Measurements from ENCODE around the gene LRRK2.

Gene LRRK2

DNA sequence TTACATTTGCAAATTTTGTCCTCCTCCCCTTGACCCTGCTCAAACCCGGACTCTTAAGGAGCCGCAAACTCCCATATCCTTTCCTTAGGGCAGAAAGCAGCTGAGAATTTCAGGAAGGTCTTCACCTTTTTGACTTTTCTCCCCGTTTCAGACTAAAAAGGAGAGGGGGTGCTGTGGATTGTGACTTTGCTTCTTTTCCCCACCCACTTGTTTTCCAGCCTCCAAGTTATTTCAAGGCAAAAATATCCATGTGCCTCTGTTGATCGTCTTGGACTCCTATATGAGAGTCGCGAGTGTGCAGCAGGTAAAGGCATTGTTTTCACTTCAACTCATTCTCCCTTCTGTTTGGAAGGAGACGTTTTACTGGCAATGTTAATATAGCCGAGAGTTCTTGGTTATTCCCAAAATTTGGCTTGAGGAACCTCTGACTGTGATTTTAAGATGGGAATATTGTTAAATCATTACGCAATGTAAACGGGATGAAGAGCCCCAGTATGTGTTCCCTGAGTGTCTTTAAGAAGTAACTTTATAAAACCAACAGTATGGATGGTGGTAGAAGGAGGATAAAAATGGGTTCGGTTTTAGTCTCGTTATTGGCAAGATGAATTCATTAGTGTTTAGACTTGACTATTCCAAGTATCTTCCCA lies 663 bp downstream of the LRRK2 start:
- Mint-ChIP-seq H3K4me3 (peak overlapping the region; percentile 42 to 60), H3K36me3 (ENCODE audit: insufficient read depth) (no peaks in the 10 kb centered on the region), H3K9me3 (peaks cover 0 to 2% of the 10 kb centered on the region in 2 donors), H3K4me1 (ENCODE audit: low read depth in 2 of 2) (peaks cover 4% of the 10 kb centered on the region in 2 donors), H3K27ac (no peak overlapping the region), H3K27me3 (peaks cover 17 to 35% of the 10 kb centered on the region in 2 donors)
- DNase-seq, result no peak
- no peak for ATAC-seq (replicated peaks)

DNA sequence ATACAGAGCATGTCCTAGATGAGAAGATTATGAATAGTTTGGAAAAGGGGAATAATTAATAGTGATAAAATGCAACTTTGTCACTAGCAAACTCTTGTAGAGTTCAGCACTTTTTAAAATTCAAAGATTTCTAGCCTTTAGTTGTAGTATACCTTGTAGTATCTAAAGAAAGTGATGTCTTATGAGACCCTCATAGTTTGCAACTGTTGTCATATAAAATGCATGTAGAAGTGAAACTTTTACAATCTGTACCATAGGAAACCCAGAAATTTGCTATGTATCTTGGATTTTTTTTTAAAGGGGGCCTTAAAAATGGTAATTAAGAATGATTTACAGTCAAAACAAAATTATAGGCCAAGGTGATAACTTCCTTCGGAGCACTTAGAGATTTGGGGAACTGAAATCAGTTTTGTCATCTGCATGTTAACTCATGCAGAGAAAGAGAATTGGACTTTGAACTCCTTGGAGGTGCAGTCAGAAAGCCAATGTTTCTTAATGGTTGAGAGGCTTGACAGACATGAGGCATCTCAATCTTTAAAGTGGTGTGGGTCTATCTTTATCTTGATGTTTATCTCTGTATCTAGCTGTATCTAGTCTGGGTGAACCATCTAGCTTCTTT lies 1.3 kb downstream of the LRRK2 start:
- H3K36me3 Mint-ChIP-seq (ENCODE audit: insufficient read depth), result no peaks in the 10 kb centered on the region
- no peak overlapping the region for H3K4me3 Mint-ChIP-seq
- peaks cover 17 to 35% of the 10 kb centered on the region in 2 donors for H3K27me3 Mint-ChIP-seq

DNA sequence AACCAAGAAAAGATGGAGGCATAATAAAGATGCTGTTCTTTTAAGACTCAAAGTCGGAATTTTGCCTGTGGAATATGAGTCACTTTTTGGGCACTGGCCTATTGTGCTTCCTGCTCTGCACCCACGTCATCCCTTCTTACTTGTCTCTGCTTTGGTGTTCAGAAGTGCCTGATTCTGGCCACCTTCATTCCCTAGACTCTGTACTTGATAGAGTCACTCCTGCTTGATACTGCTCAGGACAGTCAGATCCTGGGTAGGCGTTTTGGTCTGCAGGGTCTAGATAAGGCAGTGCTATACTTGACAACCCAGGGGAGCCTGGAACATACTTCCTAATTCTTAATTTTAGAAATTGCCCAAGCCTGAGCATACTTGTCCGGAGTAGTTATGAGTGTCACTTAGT lies 1.9 kb downstream of the LRRK2 start:
- H3K4me3 Mint-ChIP-seq, result no peak overlapping the region

More for the DNA sequence above, 1.3 kb downstream of the LRRK2 start:
- peaks cover 4% of the 10 kb centered on the region in 2 donors for H3K4me1 Mint-ChIP-seq (ENCODE audit: low read depth in 2 of 2)
- H3K27ac Mint-ChIP-seq, result no peak overlapping the region
- DNase-seq, result no peak
- peaks cover 0 to 2% of the 10 kb centered on the region in 2 donors for H3K9me3 Mint-ChIP-seq
- ATAC-seq (replicated peaks), result no peak

DNA sequence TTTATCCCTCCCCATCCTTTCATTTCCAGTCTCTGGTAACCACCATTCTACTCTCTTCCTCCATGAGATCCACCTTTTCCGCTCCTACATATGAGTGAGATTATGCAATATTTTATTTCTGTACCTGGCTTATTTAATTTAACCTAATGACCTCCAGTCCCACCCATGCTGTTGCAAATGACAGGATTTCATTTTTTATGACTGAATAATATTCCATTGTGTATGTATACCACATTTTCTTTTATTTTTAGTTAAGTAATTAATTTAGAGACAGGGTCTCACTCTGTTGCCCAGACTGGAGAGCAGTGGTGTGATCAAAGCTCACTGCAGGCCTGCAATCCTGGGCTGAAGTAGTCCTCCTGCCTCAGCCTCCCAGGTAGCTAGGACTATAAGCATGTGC lies 2.6 kb downstream of the LRRK2 start:
- peaks cover 17 to 35% of the 10 kb centered on the region in 2 donors for H3K27me3 Mint-ChIP-seq

More for the DNA sequence above, 1.9 kb downstream of the LRRK2 start:
- no peak for ATAC-seq (replicated peaks)
- no peaks in the 10 kb centered on the region for H3K36me3 Mint-ChIP-seq (ENCODE audit: insufficient read depth)
- peaks cover 17 to 35% of the 10 kb centered on the region in 2 donors for H3K27me3 Mint-ChIP-seq
- H3K9me3 Mint-ChIP-seq, result peaks cover 0 to 2% of the 10 kb centered on the region in 2 donors
- H3K4me1 Mint-ChIP-seq (ENCODE audit: low read depth in 2 of 2), result peaks cover 4% of the 10 kb centered on the region in 2 donors
- H3K27ac Mint-ChIP-seq, result no peak overlapping the region
- DNase-seq, result no peak

DNA sequence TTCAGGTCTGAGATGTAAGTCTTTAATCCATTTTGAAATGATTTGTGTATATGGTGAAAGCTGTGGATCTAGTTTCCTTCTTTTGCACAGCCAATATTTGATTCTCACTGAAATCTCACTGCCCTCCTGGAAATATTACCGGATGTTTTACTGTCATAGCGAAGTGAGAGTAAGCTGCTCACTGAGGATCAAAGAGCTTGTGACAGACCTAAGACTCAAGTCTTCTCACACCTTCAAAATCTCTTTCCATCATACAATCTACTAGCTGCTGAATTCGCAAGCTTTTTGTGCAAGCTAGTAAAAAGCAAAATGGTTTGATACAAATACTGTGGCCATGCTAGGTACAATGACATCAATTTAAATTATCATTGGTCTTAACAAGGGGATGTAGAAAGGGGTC lies 3.9 kb downstream of the LRRK2 start:
- ATAC-seq (replicated peaks) (no peak), DNase-seq (no peak)
- no peaks in the 10 kb centered on the region for H3K36me3 Mint-ChIP-seq (ENCODE audit: insufficient read depth)
- peaks cover 4% of the 10 kb centered on the region in 2 donors for H3K4me1 Mint-ChIP-seq (ENCODE audit: low read depth in 2 of 2)
- H3K9me3 Mint-ChIP-seq, result peaks cover 0 to 2% of the 10 kb centered on the region in 2 donors
- no peak overlapping the region for H3K4me3 Mint-ChIP-seq
- no peak overlapping the region for H3K27ac Mint-ChIP-seq
- peaks cover 16 to 22% of the 10 kb centered on the region in 2 donors for H3K27me3 Mint-ChIP-seq

More for the DNA sequence above, 2.6 kb downstream of the LRRK2 start:
- no peak overlapping the region for H3K4me3 Mint-ChIP-seq
- H3K9me3 Mint-ChIP-seq, result peaks cover 0 to 2% of the 10 kb centered on the region in 2 donors
- H3K4me1 Mint-ChIP-seq (ENCODE audit: low read depth in 2 of 2), result peaks cover 4% of the 10 kb centered on the region in 2 donors
- no peak overlapping the region for H3K27ac Mint-ChIP-seq
- no peaks in the 10 kb centered on the region for H3K36me3 Mint-ChIP-seq (ENCODE audit: insufficient read depth)
- ATAC-seq (replicated peaks) (no peak), DNase-seq (no peak)

DNA sequence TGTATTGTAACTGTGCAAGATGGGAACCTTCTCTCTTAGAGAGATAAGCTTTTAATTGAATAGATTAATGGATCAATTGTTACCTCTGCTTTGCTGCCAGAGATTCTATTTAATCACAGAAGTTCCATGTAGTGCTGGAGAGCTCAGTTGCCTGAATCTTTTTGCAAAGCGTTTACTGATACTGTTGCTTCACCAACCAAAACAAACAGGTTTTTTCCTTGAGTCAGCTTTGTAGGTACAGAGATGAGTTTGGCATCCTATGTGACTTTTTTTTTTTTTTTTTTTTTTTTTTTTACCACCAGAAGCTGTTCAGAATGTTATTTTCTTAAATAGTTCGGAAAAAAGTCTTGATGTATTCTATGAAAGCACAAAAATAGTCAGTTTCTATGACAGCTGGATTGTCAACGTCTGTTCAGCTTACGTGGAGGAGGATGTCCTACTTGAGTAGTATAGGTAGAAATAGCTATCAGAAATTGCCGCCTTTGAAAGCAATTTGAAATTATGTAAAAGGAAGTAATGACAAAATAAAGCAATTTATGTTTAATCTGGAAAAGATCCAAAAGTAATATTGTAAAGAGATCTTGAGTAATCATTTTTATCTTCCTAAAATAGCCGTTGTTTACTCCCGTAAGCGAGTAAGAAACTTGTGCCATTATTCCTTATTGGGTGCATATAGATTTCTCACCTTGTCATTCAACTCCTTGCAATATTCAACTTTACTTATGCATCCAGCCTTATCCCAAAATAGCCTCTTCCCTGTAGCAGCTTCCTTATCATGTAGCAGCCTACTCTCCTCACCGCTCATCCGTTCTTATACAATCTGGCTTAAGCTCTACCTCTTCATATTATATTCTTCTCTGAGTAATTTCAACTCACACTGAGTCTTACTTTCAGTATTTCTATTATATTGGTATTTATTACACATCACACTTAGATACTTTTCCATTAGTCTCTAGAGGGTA lies 5.2 kb downstream of the LRRK2 start:
- no peak overlapping the region for H3K4me3 Mint-ChIP-seq
- H3K27me3 Mint-ChIP-seq, result peaks cover 11 to 17% of the 10 kb centered on the region in 2 donors
- no peak overlapping the region for H3K27ac Mint-ChIP-seq
- DNase-seq (no peak), ATAC-seq (replicated peaks) (no peak)
- peaks cover 0 to 2% of the 10 kb centered on the region in 2 donors for H3K9me3 Mint-ChIP-seq
- no peaks in the 10 kb centered on the region for H3K36me3 Mint-ChIP-seq (ENCODE audit: insufficient read depth)
- H3K4me1 Mint-ChIP-seq (ENCODE audit: low read depth in 2 of 2), result peaks cover 4% of the 10 kb centered on the region in 2 donors

DNA sequence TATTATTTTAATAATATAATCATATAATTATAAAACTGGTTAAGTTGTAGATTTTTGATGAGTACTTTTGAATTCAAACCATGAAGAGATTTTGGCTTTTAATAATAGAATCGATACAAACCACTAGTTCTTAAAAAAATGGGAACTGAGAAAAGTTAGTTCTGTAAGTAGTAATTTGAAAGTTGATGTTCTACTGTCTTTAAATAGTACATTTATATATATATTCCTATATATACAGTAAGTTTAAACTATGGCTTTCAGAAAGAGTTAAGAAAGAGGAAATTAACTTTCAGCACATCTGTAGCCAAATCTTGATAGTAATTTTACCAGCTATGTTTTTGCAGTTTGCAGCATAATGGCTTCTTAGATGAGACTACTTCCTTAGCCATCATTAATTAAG lies 7.8 kb downstream of the LRRK2 start:
- no peak for ATAC-seq (replicated peaks)
- H3K27ac Mint-ChIP-seq, result no peak overlapping the region
- H3K36me3 Mint-ChIP-seq (ENCODE audit: insufficient read depth), result no peaks in the 10 kb centered on the region
- no peaks in the 10 kb centered on the region for H3K9me3 Mint-ChIP-seq
- no peaks in the 10 kb centered on the region for H3K27me3 Mint-ChIP-seq
- H3K4me1 Mint-ChIP-seq (ENCODE audit: low read depth in 2 of 2), result no peaks in the 10 kb centered on the region
- no peak for DNase-seq
- H3K4me3 Mint-ChIP-seq, result no peak overlapping the region

DNA sequence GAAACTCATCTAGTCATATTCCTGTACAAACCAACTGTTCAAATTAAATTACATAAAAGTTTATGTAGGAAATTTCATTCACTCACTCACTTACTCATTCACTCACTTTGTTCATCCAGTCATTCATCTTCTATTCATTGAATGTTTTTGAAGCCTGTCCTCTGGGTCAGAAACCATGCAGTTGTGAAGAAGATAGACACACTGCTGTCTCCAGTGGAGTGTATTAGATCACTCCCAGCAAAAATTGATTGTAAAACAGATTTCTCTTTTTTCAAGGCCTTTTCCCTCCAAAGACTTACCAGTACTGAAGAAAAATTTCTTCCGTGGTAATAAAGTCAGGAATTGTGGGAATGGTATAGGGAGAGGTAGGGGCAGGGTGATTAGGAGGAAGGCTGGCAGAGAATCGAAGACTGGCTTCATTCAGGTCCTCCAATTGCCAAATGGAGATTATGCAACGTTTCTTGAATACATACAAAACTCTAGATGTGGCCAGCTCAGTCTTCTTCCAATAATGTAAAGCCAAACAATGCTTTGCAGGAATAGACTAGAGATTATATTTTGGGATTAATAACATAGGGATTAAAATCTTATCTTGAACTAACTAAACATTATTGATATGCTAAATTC lies 9.1 kb downstream of the LRRK2 start:
- Mint-ChIP-seq H3K4me3 (no peak overlapping the region), H3K9me3 (no peaks in the 10 kb centered on the region), H3K4me1 (ENCODE audit: low read depth in 2 of 2) (no peaks in the 10 kb centered on the region), H3K27me3 (no peaks in the 10 kb centered on the region), H3K27ac (no peak overlapping the region), H3K36me3 (ENCODE audit: insufficient read depth) (no peaks in the 10 kb centered on the region)
- DNase-seq (no peak), ATAC-seq (replicated peaks) (no peak)

DNA sequence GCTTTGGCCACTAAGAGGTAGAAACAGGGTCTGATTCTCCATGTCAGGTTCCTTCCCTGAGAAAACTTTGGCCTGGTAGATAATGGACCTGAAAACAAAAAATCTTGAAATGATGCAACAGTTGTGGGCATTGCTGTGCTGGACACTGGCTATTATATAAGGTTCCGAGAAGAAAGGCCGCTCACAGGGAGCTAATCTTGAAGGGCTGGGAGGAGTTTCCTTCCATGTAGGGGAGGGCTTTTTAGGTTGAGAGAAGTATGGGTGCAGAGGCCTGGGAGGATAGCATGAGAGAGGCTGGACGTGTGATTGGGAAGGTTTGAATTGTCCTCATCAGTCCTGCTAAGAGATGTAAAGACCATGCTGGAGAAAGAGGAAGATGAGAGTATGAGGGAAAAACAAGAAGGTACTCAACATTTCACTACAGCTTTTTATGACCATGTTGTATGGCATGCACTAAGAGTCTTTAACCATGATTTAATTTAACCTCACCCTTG lies 11.6 kb downstream of the LRRK2 start:
- Mint-ChIP-seq H3K36me3 (ENCODE audit: insufficient read depth) (no peaks in the 10 kb centered on the region), H3K27ac (no peak overlapping the region), H3K27me3 (no peaks in the 10 kb centered on the region), H3K4me1 (ENCODE audit: low read depth in 2 of 2) (no peaks in the 10 kb centered on the region), H3K4me3 (no peak overlapping the region), H3K9me3 (no peaks in the 10 kb centered on the region)
- DNase-seq, result no peak
- no peak for ATAC-seq (replicated peaks)

DNA sequence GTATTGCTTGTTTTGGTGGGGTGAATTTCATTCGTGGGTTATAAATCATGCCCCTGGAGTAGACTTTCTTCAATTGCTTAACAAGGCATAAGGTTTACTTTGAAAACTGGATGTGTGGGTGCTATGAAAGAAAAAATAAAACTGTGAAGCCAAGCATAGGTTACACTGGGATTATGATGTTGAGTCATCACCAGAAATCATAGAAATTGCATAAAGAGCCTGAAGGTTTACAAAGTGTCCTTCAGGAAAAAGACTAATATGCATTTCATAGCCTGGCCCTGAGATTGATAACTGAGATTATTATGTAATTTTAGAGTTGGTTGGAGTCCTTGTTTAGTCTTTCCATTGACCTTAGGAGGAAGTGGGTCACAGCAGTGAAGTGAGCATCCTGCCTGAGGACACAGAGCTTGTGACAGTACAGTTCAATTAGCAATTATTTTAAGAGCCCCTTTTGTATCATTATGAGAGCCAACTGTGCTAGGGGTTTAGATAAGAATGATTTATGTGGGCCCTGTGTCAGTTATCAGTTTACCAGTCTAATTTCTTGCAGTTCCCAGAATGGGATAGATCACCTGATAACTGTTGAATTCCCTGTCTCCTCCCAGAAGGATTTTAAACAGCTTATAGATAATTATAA lies 13.6 kb downstream of the LRRK2 start:
- ATAC-seq (replicated peaks) (no peak), DNase-seq (no peak)
- Mint-ChIP-seq H3K9me3 (no peaks in the 10 kb centered on the region), H3K4me3 (no peak overlapping the region), H3K27me3 (no peaks in the 10 kb centered on the region), H3K27ac (no peak overlapping the region), H3K36me3 (ENCODE audit: insufficient read depth) (no peaks in the 10 kb centered on the region), H3K4me1 (ENCODE audit: low read depth in 2 of 2) (peaks cover 0 to 3% of the 10 kb centered on the region in 2 donors)

DNA sequence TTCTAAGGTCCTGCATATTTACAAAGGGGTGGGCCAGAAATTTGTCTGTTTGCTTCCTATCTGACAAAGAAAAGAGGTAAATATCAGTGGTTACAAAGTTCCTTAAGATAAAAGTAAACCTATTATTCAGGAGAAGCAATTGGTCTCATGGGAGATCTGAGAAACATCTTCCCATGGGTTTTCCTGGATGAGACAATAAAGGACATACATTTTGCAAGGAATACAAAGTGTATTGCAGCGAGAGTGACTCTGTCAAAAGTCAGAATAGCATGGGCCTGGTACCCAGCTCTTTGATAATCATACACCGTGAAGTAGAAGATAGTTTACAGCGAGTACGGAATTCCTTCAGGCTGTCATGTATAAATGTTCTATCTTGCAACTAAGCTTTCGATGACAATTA lies 14.2 kb downstream of the LRRK2 start:
- Mint-ChIP-seq H3K27me3 (no peaks in the 10 kb centered on the region), H3K4me1 (ENCODE audit: low read depth in 2 of 2) (peaks cover 0 to 3% of the 10 kb centered on the region in 2 donors), H3K27ac (no peak overlapping the region), H3K36me3 (ENCODE audit: insufficient read depth) (no peaks in the 10 kb centered on the region), H3K4me3 (no peak overlapping the region), H3K9me3 (no peaks in the 10 kb centered on the region)
- DNase-seq (no peak), ATAC-seq (replicated peaks) (no peak)

DNA sequence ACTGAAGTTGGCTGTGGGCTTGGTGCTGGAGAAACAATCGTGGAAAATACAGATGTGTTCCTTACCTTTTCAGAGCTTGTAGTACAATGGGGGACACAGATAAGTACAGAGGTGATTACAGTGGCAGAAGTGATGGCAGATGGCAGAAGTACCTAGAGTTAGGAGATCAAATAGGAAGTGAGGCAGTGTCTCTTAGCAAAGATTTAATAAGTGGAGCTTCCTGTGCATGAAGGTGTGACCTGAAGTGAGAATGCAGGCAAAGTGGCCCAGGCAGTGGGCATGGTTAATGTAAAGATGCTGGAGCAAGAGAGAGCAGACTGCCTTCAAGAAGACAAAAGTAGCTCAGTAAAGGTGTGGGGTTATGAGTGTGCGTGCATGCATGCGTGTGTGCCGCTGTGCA lies 16.0 kb downstream of the LRRK2 start:
- peaks cover 0 to 3% of the 10 kb centered on the region in 2 donors for H3K4me1 Mint-ChIP-seq (ENCODE audit: low read depth in 2 of 2)
- ATAC-seq (replicated peaks) (no peak), DNase-seq (no peak)
- H3K4me3 Mint-ChIP-seq, result no peak overlapping the region
- no peaks in the 10 kb centered on the region for H3K36me3 Mint-ChIP-seq (ENCODE audit: insufficient read depth)
- H3K9me3 Mint-ChIP-seq, result no peaks in the 10 kb centered on the region
- H3K27ac Mint-ChIP-seq, result no peak overlapping the region
- H3K27me3 Mint-ChIP-seq, result no peaks in the 10 kb centered on the region

DNA sequence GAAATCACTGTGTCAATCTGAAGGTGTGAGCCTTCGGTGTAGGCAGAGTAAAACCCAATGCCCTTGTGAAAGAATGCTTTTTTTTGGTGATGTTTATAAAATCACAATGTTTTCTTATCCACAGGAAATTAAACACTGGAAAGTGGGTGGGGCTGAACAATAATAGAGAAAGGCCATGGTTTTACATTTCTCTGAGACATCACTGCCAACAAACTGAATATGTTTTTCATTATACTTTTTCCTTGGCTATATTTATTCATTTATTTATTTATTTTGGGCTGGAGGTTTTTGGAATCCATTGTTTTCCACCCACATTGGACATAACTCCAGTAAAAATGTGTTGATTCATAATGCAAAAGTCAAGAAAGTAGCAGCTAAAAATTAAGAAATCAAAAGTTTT lies 16.9 kb downstream of the LRRK2 start:
- H3K9me3 Mint-ChIP-seq, result no peaks in the 10 kb centered on the region
- no peak overlapping the region for H3K4me3 Mint-ChIP-seq
- peaks cover 0 to 3% of the 10 kb centered on the region in 2 donors for H3K4me1 Mint-ChIP-seq (ENCODE audit: low read depth in 2 of 2)
- no peaks in the 10 kb centered on the region for H3K36me3 Mint-ChIP-seq (ENCODE audit: insufficient read depth)
- H3K27ac Mint-ChIP-seq, result no peak overlapping the region
- DNase-seq, result no peak
- ATAC-seq (replicated peaks), result no peak
- H3K27me3 Mint-ChIP-seq, result no peaks in the 10 kb centered on the region

Measured in effector memory CD8-positive, alpha-beta T cell (primary cell).